WERI-Rb-1 (cell line): Measurements from ENCODE around the gene IRGC.
A peak's percentile ranks its signal among the peaks of the same experiment; 100 is the strongest.
"Not testable (repeated sequence)": the region's sequence is repeated elsewhere in the genome, so short reads cannot be mapped to it uniquely, and the experiment has no call there.

Experiments used
- DNase-seq: peaks from one replicate; pipeline ENCODE4 v3.0.0-alpha.2; 2020
- H3K27ac ChIP-seq: fragments of 250-450 bp; sonication (Bioruptor Pico); 2 replicates; pipeline ENCODE4 v1.5.1; 2020; ENCODE audit warnings: mild to moderate bottlenecking, moderate library complexity
- H3K27me3 ChIP-seq: fragments of 250-450 bp; sonication (Bioruptor Pico); 2 replicates; pipeline ENCODE4 v1.5.1; 2021; ENCODE audit warnings: mild to moderate bottlenecking, low read depth, moderate library complexity; ENCODE audit not compliant: insufficient read depth, severe bottlenecking
- H3K36me3 ChIP-seq: fragments of 250-450 bp; sonication (Bioruptor Pico); 2 replicates; pipeline ENCODE4 v1.5.1; 2020; ENCODE audit warnings: mild to moderate bottlenecking, moderate library complexity
- H3K4me3 ChIP-seq: 2 replicates; pipeline ENCODE4 v1.5.1; 2011; ENCODE audit warnings: low read depth, mild to moderate bottlenecking, control low read depth, low read length
- H3K9me3 ChIP-seq: fragments of 250-450 bp; sonication (Bioruptor Pico); 2 replicates; pipeline ENCODE4 v1.5.1; 2021; ENCODE audit warnings: mild to moderate bottlenecking, moderate library complexity; ENCODE audit not compliant: severe bottlenecking
- TF ChIP-seq, protein P1 (sequence below): IDR thresholded peaks from 2 replicates; pipeline ENCODE4 v1.5.1; 2011; ENCODE audit warnings: low read depth, mild to moderate bottlenecking, control low read depth, inconsistent platforms, low read length

Gene IRGC

DNA sequence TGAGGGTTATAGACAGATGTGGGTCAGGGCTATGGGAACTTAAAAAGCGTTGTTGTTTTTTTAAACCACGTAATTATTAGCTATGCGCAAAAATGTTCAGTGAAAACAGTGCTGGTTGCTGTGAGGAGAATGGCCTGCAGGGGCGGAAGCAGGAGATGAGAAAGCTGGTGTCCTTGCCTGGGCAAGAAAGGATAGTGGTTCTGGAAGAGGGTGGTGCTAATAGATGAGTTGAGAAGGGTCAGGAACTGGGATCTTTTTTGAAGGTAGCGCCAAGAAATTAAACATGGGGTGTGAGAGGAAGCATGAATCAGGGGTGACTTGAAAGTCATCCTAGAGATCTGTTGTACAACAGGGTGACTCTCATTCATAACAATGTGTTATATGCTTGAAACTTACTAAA is 43.6 kb downstream of the IRGC start:
- DNase-seq, result no peak
- no peak overlapping the region for H3K4me3 ChIP-seq
- no peaks in the 10 kb centered on the region for H3K9me3 ChIP-seq
- no peaks in the 10 kb centered on the region for H3K27me3 ChIP-seq
- TF ChIP-seq, protein P1, sequence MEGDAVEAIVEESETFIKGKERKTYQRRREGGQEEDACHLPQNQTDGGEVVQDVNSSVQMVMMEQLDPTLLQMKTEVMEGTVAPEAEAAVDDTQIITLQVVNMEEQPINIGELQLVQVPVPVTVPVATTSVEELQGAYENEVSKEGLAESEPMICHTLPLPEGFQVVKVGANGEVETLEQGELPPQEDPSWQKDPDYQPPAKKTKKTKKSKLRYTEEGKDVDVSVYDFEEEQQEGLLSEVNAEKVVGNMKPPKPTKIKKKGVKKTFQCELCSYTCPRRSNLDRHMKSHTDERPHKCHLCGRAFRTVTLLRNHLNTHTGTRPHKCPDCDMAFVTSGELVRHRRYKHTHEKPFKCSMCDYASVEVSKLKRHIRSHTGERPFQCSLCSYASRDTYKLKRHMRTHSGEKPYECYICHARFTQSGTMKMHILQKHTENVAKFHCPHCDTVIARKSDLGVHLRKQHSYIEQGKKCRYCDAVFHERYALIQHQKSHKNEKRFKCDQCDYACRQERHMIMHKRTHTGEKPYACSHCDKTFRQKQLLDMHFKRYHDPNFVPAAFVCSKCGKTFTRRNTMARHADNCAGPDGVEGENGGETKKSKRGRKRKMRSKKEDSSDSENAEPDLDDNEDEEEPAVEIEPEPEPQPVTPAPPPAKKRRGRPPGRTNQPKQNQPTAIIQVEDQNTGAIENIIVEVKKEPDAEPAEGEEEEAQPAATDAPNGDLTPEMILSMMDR, result 0 out of 2 replicates have a peak, but pooled peaks have one; percentile 2
- H3K27ac ChIP-seq, result no peak overlapping the region
- H3K36me3 ChIP-seq, result no peaks in the 10 kb centered on the region; the same call in 1 of the 2 replicates

DNA sequence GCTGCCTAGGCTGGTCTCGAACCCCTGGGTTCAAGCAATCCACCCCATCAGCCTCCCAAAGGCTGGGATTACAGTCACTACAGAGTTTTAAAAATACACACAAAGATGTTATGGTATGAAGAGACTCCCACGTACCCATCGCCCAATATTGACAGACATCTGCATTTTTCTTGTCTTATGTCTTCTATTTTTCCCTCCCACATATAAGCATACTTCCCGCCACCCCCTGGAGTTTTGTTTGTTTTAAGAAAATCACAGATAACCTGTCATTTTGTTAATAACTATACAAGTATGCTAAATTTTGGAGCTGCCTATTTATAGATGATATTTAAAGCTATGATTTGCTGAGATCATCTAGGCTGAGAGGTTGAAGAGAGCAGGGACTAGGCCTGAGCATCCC is 45.1 kb downstream of the IRGC start:
- H3K27ac ChIP-seq, result no peak overlapping the region
- no peaks in the 10 kb centered on the region for H3K27me3 ChIP-seq
- TF ChIP-seq, protein P1, result no peak
- no peak for DNase-seq
- no peaks in the 10 kb centered on the region; the same call in 1 of the 2 replicates for H3K36me3 ChIP-seq
- no peaks in the 10 kb centered on the region for H3K9me3 ChIP-seq
- H3K4me3 ChIP-seq, result no peak overlapping the region

DNA sequence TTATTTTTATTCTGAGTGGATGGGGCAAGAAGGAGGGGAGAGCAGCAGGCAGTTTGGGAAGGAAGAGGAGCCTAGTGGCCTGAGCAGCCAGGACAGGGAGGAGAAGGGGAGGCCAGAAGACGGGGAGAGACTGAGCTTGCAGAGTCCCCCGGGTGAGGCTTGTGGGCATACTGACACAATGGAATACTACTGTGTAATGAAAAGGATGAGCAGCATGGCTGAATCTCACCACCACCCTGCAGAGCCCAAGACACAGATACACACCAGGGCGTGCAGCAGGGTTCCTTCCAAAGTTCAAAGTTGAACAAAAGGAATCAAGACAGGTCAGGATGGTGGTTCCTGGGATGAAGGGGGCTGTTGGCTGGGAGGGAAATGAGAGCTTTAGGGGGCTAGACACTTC is 46.9 kb downstream of the IRGC start:
- H3K36me3 ChIP-seq, result no peaks in the 10 kb centered on the region
- H3K27ac ChIP-seq, result no peak overlapping the region
- no peak for DNase-seq

DNA sequence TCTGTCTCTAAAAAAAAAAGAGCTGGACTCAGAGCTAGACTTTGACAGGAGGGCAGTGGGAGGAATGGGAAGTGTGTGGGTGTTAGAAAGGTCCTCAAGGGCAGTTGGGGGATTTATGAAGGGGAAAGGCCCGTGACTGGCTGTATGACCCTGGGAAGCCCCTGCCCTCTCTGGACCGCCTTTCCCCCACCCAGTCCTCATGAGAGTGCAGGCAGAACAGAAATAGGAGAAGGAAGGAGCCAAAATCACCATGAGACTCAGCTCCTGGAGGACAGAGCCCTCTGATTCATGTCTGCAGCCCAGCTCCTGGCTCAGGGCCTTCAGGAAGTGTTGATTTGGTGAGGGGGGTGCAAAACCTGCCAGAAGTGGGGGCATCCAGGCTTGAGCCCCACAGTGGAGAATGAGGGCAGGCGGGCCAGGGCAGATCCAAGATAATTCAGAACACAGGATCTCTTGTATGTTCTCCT is 47.6 kb downstream of the IRGC start:
- Histone ChIP-seq H3K4me3 (no peak overlapping the region), H3K27me3 (no peaks in the 10 kb centered on the region), H3K36me3 (no peaks in the 10 kb centered on the region), H3K27ac (no peak overlapping the region), H3K9me3 (no peaks in the 10 kb centered on the region)
- TF ChIP-seq, protein P1, result no peak
- DNase-seq, result no peak

More for the DNA sequence above, 46.9 kb downstream of the IRGC start:
- H3K27me3 ChIP-seq, result no peaks in the 10 kb centered on the region
- H3K9me3 ChIP-seq, result no peaks in the 10 kb centered on the region
- no peak overlapping the region for H3K4me3 ChIP-seq
- TF ChIP-seq, protein P1, result no peak

DNA sequence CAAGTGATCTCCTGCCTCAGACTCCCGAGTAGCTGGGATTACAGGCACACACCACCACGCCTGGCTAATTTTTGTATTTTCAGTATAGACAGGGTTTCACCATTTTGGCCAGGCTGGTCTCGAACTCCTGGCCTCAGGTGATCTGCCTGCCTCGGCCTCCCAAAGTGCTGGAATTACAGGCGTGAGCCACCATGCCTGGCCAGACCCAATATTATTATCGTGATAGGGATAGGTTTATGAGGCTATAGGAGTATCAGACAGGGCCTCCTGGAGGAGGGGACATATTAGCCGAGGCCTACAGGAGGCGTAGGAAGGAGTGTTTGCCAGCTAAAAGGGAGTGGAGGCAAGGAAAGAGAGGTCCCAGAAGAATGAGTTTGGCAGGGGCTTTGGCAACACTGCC is 48.8 kb downstream of the IRGC start:
- H3K4me3 ChIP-seq, DNase-seq, H3K27ac ChIP-seq, H3K36me3 ChIP-seq, H3K27me3 ChIP-seq, H3K9me3 ChIP-seq: not testable (repeated sequence)

DNA sequence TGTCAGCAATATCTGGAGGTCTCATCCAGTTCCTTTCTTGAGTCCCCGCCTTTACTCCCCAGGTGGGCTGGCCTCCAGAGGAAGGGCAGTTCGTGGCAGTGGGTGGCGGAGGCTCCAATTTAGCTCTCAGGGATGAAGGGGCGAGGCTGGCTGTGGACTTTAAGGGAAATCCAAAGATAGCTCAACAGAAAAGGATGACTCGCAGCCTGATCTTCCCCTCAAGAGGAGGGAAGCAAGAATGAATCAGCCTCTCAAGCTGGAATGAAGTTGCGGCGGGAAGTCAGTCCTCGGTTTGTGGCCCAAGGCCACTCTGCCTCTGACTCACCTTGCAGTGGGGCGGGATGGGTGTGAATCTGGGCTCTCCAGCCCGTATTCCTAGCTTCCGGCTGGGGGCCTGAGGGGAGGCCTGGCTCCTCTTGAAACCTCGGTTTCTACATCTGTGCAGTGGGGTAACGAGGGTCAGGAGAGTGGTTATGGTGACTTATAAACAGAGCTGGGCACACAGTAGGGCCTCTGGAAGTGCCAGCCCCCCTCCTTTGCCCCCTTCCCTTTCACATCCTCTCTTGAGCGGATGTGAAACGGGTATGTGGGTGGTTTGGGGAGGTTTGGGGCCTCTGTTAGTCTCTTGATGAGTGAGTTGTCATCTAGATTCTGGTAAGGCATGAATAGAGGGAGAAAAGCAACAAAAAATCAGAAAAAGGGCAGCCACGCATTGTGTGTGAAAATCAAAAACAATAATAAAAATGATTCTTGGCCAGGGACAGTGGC is 49.4 kb downstream of the IRGC start:
- DNase-seq, result no peak
- TF ChIP-seq, protein P1, result no peak
- Histone ChIP-seq H3K27ac (no peak overlapping the region), H3K27me3 (no peaks in the 10 kb centered on the region), H3K9me3 (no peaks in the 10 kb centered on the region), H3K36me3 (no peaks in the 10 kb centered on the region), H3K4me3 (no peak overlapping the region)
